Stimulated activated naive CD8-positive, alpha-beta T cell treated with anti-CD3 and anti-CD28 coated beads, Interleukin-15, Interleukin-2, amounts not matched to agents 100 ng/mL and 50 ng/mL, for 24 hours (primary cell): ENCODE measurements around the gene FGD2.
"Not testable (repeated sequence)": the region's sequence is repeated elsewhere in the genome, so short reads cannot be mapped to it uniquely, and the experiment has no call there.

Experiments used
- H3K27ac Mint-ChIP-seq: one replicate; pipeline ENCODE4 v1.8.0; 2021; ENCODE audit warnings: mild to moderate bottlenecking, mixed read lengths
- H3K27me3 Mint-ChIP-seq: one replicate; pipeline ENCODE4 v1.8.0; 2021; ENCODE audit warnings: mixed read lengths
- H3K36me3 Mint-ChIP-seq: one replicate; pipeline ENCODE4 v1.8.0; 2021; ENCODE audit warnings: low read depth, mixed read lengths
- H3K4me1 Mint-ChIP-seq: one replicate; pipeline ENCODE4 v1.8.0; 2021; ENCODE audit warnings: low read depth, mixed read lengths
- H3K4me3 Mint-ChIP-seq: one replicate; pipeline ENCODE4 v1.8.0; 2021; ENCODE audit warnings: mild to moderate bottlenecking, mixed read lengths
- H3K9me3 Mint-ChIP-seq: one replicate; pipeline ENCODE4 v1.8.0; 2021; ENCODE audit warnings: mixed read lengths

The FGD2 gene

GRCh38 chr6:37058984-37059343, 53.5 kb downstream of the FGD2 start:
- not testable (repeated sequence) for H3K9me3 Mint-ChIP-seq, H3K4me3 Mint-ChIP-seq, H3K27ac Mint-ChIP-seq, H3K4me1 Mint-ChIP-seq, H3K36me3 Mint-ChIP-seq, H3K27me3 Mint-ChIP-seq

GRCh38 chr6:37059344-37060194, 54.1 kb downstream of the FGD2 start:
- Mint-ChIP-seq H3K27me3 (no peaks in the 10 kb centered on the region), H3K4me1 (peaks cover 4% of the 10 kb centered on the region), H3K36me3 (no peaks in the 10 kb centered on the region), H3K9me3 (no peaks in the 10 kb centered on the region), H3K4me3 (no peak overlapping the region), H3K27ac (no peak overlapping the region)

- H3K36me3 Mint-ChIP-seq = no peaks in the 10 kb centered on the region
- H3K27ac Mint-ChIP-seq = no peak overlapping the region
Observed at GRCh38 chr6:37060195-37060559, 54.7 kb downstream of the FGD2 start.

GRCh38 chr6:37061157-37061804, 55.8 kb downstream of the FGD2 start:
- Mint-ChIP-seq H3K4me3 (no peak overlapping the region), H3K27ac (no peak overlapping the region), H3K27me3 (no peaks in the 10 kb centered on the region), H3K9me3 (no peaks in the 10 kb centered on the region), H3K36me3 (no peaks in the 10 kb centered on the region), H3K4me1 (peaks cover 4% of the 10 kb centered on the region)

More at GRCh38 chr6:37060195-37060559, 54.7 kb downstream of the FGD2 start:
- Mint-ChIP-seq H3K27me3 (no peaks in the 10 kb centered on the region), H3K4me1 (peaks cover 4% of the 10 kb centered on the region), H3K4me3 (no peak overlapping the region), H3K9me3 (no peaks in the 10 kb centered on the region)

- Mint-ChIP-seq H3K9me3 (no peaks in the 10 kb centered on the region), H3K4me1 (peaks cover 4% of the 10 kb centered on the region), H3K4me3 (no peak overlapping the region), H3K27me3 (no peaks in the 10 kb centered on the region), H3K36me3 (no peaks in the 10 kb centered on the region), H3K27ac (no peak overlapping the region)
Observed at GRCh38 chr6:37062424-37062823, 57.0 kb downstream of the FGD2 start.

- Mint-ChIP-seq H3K4me1 (peaks cover 18% of the 10 kb centered on the region), H3K27me3 (no peaks in the 10 kb centered on the region), H3K9me3 (peaks cover 4% of the 10 kb centered on the region), H3K27ac (no peak overlapping the region), H3K4me3 (no peak overlapping the region), H3K36me3 (no peaks in the 10 kb centered on the region)
Observed at GRCh38 chr6:37068356-37069270, 63.2 kb downstream of the FGD2 start.

- no peak overlapping the region for H3K4me3 Mint-ChIP-seq
- no peak overlapping the region for H3K27ac Mint-ChIP-seq
- no peaks in the 10 kb centered on the region for H3K27me3 Mint-ChIP-seq
- peaks cover 18% of the 10 kb centered on the region for H3K4me1 Mint-ChIP-seq
- H3K9me3 Mint-ChIP-seq = peaks cover 5% of the 10 kb centered on the region
- no peaks in the 10 kb centered on the region for H3K36me3 Mint-ChIP-seq
Observed at GRCh38 chr6:37069639-37070038, 64.2 kb downstream of the FGD2 start.

DNA sequence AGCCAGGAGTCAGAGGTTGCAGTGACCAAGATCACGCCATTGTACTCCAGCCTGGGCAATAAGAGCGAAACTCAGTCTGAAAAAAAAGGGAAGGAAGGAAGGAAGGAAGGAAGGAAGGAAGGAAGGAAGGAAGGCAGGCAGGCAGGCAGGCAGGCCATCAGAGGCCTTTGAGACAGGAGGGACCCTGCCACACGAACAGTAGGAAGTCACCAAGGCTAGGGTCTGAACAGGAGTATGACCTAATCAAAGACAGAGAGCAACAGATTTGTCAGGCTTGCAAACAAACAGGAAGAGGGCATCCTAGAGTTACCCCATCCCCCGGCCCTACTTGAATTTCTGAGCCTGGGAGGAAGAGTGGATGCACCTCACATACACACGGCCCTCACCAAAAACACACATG, 67.1 kb downstream of the FGD2 start:
- Mint-ChIP-seq H3K4me3 (no peak overlapping the region), H3K27me3 (no peaks in the 10 kb centered on the region), H3K4me1 (peaks cover 18% of the 10 kb centered on the region), H3K36me3 (no peaks in the 10 kb centered on the region), H3K9me3 (peaks cover 5% of the 10 kb centered on the region), H3K27ac (no peak overlapping the region)

- no peak overlapping the region for H3K27ac Mint-ChIP-seq
- H3K4me1 Mint-ChIP-seq = peaks cover 18% of the 10 kb centered on the region
- H3K27me3 Mint-ChIP-seq = no peaks in the 10 kb centered on the region
- H3K4me3 Mint-ChIP-seq = no peak overlapping the region
- H3K9me3 Mint-ChIP-seq = peaks cover 5% of the 10 kb centered on the region
- no peaks in the 10 kb centered on the region for H3K36me3 Mint-ChIP-seq
Observed at GRCh38 chr6:37074053-37074827, 68.8 kb downstream of the FGD2 start.

GRCh38 chr6:37077191-37077904, 71.9 kb downstream of the FGD2 start:
- peaks cover 7% of the 10 kb centered on the region for H3K4me1 Mint-ChIP-seq
- no peaks in the 10 kb centered on the region for H3K27me3 Mint-ChIP-seq
- no peak overlapping the region for H3K27ac Mint-ChIP-seq
- peaks cover 5% of the 10 kb centered on the region for H3K9me3 Mint-ChIP-seq
- no peaks in the 10 kb centered on the region for H3K36me3 Mint-ChIP-seq
- H3K4me3 Mint-ChIP-seq = no peak overlapping the region

DNA sequence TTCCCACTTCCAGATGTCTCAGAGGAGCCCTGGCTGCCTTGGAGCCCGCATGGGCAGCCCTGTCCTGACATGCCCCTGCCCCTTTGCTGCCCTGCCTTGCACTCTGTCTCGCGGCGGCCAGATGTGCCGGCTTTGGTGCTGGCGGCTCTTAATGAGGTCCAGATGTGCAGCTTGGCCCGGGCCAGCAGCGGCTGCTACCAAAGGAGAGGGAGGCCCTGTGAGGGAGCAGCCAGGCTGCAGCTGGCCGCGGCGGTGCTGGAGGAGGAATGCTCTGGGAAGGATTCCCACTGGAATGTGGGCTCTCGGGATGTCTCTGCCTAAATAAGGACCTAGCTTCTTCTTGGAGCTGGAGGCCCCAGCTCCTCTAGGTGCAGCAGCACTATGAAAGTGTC, 72.4 kb downstream of the FGD2 start:
- H3K4me3 Mint-ChIP-seq = no peak overlapping the region

More for the DNA sequence above, 72.4 kb downstream of the FGD2 start:
- Mint-ChIP-seq H3K27ac (no peak overlapping the region), H3K27me3 (no peaks in the 10 kb centered on the region), H3K9me3 (peaks cover 5% of the 10 kb centered on the region), H3K4me1 (peaks cover 2% of the 10 kb centered on the region), H3K36me3 (no peaks in the 10 kb centered on the region)
